Ramos (cell line): ENCODE results near the gene SLC25A22.

Source experiments
- in situ Hi-C: fragments of 300-500 bp; cut with MboI; formaldehyde crosslinking; loops from one replicate; pipeline ENCODE4 v1.14.3; 2022; ENCODE audit warnings: low sequenced_read_pairs; ENCODE audit not compliant: unreplicated experiment

The SLC25A22 gene

DNA sequence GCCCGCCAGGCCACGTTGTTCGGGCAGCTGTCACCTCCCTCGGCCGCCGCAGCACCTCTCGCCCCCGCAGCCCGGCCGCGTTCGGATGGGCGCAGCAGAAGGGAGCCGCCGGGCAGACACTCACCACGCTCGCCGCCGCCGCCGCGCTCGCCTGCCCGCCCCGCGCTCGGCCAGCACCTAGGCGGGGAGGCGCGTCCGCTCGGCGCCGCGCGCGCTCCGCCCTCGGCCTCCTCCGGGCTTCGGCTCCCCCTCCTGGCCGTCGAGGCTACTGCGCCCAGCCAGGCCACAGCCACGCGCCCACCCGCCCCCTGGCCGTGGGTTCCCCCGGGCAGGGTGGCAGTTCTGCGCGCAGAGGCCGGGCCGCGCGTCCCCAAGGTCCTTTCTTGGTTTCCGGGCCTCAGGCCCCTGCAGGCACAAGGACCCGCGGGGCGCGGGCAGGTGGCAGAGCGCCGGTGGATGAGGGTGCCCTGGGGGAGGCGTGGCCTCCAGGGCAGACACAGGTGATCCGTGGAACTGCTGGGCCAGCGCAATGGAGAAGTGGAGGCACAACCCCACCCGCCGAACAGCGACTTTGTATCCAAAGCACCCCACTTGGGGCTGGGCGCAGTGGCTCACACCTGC is at the start of gene SLC25A22:
TSS of gene SLC25A22 (minus strand) at position 189 of the 621 bp plus-strand sequence. CDS start 3,275 bp downstream, outside the sequence.
- in situ Hi-C loops = no loop called here

DNA sequence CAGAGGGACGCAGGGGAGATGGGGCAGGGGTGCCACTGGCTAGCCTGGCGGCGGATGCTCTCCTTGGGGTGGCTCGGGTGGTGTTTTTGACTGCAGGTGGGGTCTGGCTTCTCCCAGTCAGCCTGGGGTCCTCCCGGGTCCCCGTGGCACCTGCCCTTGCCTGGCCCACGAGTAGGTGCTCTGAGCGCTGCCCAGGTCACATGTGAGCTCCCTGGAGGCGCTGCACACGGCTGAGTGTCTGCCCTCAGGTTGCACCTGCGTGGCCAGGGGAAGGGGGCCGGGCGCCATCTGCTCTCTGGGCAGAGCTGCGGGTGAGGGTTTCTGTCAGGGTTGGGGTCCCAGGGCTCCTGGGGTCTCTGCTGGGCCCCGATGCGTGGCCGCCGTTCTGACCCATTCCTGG is 49.8 kb upstream of the SLC25A22 start:
- in situ Hi-C loops = no loop called here

DNA sequence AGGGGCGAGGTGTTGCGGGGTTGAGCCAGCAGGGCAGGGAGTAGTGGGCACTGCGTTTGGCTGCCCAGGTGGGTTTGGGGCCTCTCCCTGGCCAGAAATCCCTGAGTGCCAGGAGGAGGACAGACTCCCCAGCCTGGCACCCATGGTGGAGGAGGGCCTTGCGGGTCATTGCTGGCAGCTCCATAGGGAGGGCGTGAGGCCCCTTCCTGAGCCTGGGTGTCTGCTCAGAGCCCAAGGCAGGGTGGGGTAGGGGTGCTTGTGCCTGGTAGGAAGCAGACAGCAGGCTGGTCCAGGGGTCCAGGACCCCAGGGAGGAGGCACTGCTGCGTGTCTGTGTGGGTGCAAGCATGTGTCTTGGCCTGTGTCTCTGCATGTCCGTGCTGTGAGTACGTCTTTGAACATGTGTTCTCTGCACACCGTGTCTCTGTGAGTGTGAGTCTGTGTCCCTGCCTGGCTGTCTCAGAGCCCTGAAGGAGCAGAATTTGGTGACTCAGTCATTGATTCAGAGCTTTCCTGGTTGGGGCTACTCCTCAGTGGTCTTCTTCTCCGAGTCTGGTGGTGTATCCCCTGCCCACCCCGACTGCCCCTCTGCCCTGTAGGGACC is 48.5 kb upstream of the SLC25A22 start:
- in situ Hi-C loops = no loop called here

DNA sequence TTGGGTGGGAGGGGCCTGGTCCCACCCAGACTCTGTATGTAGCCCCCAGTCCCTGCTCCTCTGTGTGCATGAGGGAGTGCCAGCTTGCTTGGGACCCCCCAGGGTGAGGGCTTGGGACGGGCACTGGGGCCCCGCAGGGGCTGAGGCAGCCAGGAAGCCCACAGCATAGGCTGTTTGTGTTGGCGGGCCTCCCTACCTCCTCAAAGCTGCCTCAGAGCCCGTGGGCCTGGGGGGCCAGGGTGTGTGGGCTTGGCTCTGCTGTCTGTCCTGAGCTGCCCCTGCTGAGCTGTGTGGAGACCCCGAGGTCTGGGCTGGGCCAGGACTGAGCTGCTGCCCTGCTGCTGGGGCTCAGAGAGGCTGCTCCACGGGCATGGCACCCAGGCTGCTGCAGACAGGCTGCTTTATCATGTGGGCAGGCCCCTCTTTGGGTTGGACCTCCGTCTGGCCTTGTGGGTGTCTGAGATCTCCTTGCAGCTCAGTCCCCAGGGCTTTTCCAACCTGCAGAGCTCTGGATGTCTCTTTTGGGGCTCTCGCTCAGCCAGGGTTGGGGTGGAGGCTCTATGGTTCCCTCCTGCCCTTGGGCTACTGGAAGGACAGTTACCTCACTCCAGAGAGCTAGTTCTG is 47.9 kb upstream of the SLC25A22 start:
- in situ Hi-C loops = no loop called here

DNA sequence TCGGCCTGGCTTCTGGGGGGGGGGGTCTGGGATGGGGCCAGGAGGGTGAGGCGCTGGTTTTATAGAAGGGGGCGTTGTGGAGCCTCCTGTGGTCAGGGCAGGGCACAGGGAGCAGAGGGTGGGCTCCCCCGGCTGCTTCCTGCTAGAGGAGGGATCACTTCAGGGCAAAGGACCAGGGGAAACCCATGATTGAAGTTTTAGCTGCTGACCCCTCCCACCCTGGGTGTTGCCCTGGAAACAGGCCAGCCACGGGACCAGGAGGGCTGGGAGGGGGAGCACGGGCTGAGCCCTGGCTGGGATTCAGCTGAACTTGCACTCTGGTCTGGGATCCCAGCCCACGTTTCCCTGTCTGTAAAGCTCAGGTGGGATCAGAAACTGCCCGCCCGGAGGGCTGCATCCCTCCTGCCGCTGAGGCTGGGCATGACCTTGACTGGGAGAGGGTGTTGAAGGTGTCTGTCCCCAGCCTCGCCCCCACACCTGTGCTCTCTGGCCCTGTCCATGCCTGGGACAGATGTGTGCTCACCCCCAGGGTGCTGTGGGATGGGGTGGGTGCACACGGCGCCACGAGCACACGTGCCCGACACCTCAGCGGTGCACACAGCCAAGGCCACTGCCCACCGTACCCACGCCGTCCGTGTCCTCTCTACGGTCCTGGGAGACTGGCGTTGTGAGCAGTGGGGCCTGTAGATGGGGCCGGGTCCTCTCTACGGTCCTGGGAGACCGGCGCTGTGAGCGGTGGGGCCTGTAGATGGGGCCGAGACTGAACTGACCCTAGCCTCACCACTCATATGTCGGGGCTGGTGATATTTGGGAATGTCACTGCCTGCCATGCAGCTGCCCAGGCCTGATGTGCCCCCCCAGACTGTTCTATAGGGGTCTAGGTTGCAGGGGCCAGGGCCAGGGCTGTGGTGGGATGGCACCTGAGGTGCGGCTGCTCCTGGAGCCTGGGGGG is 46.9 kb upstream of the SLC25A22 start:
- in situ Hi-C loops = no loop called here

DNA sequence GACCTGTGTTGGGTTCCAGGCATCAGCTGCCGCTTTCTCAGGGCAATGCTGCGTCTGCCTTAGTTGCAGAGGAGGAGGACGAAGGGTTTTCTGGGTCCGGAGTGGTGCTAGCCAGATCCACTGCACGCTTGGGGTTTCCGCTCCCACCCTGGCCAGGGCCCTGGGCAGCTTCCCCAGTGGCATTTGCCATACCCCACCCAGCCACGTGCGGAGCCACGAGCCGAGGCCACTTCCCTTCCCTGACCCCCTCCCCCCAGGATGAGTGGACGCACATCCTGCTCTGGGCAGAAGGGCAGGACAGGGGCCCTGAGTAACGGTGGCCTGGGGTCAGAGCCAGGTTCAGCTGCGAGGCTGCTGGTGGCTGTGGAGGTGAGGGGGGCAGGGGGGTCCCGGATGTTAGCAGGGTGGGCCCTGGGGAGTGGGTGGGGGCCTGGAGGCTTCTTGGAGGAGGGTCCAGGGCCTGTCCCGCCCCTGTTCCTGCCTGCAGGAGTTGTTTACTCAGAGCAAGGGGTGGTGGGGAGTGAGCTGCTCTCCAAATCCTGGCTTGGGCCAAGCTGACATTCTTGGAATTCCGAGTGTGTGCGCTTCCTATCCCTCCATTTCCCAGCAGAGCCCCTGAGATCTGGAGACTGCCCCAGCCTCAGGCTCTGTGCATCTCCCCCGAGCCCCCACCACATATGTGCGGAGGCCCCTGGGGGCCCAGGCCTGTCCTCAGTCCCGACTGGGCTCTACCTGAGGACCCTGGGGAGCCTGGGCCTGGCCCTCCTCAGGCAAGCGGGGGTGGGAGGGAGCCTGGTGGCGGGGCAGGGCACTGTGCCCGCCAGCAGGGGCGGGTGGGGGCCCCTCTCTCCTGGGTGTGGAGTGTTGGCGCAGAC is 46.0 kb upstream of the SLC25A22 start:
- in situ Hi-C loops = no loop called here

DNA sequence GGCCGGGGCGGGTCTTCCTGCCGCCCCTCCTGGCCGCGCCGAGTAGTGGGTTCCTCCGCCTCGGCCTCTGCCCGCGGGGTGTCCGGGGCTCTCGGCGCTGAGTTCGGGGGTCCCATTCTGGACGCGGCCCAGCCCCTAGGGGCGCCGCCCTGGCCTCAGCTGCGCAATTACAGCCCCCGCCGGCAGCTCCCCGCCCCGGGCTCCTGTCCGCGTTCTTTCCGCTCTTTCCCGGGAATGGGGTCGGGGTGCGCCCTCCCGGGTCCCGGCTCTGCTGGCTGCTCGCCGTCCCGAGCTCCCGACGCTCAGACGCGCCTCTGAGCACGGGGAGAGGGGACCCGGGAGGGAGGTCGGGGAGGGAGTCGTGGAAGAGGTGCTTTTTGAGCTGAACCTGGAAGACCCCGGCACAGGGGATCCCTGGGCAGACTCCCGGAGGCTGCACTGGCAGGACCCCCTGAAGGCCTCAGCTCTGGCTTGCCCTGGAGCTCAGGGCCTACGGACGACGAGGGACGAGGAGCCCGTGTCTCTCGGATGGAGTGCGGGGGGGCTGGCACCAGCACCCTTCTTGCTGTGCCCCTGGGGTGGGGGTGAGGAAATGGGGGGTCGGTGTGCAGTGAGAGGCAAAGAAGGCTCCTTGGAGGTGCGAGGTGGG is 45.1 kb upstream of the SLC25A22 start:
- in situ Hi-C loops = no loop called here

DNA sequence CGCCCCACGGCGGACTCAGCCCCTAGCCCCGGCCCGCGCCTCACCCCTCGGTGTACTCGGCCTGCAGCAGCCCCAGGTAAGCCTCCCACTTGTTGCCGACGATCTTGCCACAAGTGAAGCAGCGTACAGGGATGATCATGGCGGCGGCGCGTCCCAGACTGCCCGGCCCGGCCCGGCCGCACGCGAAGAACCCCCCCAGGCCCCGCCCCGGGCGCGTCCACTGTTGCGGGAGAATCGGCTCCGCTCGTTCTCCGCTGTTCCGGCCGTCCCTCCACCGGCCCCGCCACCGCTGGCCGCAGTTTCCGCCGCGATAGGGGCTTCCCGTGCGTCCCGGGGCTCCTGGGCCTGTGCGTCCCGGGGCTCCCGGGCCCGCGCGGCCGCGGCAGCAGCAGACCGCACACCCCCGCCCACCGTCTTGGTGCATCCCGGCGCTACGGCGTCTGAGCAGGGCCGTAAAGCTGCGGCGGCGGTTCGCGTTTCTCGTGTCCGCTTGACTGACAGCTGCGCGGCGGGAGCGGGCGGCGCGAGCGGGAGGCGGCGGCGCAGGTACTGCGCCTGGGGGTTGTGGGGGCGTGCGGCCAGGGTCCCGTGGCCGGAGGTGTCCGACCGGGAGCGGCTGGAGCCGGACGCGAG is 44.4 kb upstream of the SLC25A22 start, which contains the start of the genes POLR2L and TSPAN4:
TSS of gene POLR2L (minus strand) at position 160 of the 633 bp plus-strand sequence. CDS start at position 139, 21 bp downstream.
TSS of gene TSPAN4 (plus strand) at position 483 of the 633 bp plus-strand sequence. CDS start 7,453 bp downstream, outside the sequence.
- in situ Hi-C loops = no loop called here

DNA sequence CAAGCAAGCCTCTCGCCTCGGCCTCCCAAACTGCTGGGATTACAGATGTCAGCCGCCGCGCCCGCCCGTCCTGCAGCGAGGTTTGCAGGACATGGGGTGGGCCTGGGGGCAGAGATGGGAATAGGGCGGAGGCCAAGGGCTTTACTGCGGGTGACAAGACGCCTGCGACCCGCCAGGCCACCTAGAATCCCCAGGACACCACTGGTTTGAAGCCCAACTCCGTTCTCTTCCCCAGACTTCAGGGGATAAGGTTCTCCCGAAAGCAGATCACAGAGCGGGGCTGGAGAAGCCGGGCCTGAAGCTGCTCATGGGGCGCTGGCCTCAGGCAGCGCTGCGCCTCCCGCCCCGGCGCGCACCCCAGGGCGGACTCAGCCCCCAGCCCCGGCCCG is 43.9 kb upstream of the SLC25A22 start:
- in situ Hi-C loops = no loop called here

DNA sequence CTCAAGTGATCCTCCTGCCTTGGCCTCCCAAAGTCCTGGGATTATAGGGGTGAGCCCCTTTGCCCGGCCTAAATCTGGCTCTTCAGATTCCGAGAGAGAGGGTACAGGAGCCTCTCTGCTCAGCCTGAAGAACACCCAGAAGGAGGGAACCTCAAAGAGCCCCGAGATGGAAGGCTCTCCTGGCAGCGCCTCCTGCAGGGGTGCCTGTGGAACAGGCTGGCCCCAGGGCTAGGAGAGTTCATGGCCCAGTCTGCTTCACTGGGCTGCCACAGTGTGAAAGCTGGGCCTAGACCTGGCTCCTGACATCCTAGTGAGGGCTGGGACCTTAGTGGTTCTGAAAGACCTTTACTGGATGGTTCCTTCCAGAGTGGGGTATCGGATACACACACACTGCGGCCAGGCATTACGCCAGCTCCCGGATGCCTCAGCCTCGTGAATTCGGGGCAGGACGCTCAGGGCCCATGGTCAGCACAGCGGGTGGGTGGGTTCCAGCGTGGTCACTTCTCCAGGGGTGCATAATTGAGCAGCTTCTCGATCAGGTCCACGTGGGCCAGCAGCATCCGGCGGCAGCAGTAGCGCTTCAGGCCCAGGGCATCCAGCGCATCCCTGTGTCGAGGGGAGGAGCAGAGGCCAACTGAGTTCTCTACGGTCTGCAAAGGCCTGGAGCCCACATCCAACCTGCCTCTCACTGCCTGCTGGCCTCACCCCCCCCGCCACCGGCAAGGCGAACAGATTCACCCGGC is 42.0 kb upstream of the SLC25A22 start:
- in situ Hi-C loops = no loop called here

DNA sequence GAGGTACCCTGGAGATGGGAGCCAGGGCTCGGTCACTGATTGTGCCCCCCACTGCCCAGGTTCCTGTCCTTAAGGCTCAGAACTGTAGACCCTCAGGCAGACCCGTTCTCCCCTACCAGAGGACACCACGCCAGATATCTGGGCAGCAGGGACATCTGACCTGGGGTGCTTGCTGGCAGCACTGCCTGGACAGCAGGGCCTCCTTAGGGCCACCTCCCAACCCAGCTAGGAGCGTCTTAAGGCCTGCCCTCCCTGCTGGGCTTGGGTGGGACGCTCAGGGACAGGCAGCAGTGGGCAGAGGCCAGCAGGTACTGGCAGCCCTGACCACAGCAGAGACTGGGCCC is 41.2 kb upstream of the SLC25A22 start:
- in situ Hi-C loops = no loop called here

DNA sequence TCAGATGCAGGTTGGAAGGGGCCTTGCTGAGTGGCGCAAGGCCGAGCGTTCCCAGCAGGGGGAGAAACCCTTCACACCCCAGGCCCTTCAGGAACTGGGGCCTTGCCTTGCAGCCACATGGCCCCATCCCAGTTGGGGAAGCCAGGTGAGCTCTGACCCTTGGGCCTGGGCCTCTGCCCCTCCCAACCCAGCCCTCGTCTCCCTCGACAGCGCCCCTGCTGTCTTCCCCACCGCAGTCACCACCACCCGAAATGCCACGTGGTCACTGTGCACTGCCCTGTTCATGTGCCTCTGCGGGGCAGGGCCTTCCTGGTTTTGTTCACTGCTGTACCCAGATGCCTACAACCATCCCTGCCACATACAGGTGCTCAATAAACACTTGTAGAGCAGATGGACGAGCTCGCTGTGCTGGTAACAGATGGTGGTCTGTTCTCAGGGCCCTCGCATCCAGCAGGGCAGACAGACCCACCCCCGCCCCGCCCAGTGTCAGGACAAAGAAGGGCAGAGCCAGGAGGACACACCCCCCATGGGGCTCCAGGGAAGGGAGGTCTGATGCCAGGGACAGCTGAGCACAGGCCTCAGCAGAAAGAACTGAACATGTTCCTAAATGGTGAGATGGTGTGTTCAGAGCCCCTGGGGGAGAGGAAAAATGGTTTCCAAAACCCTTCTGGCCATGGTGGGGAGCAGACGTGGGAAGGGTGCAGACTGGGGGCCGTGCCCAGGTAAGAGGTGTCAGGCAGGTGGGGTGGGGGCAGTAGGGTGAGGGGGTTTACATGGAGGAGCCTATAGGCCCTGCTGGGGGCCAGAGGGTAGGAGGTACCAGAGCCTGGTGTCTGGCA is 40.6 kb upstream of the SLC25A22 start:
- in situ Hi-C loops = no loop called here

DNA sequence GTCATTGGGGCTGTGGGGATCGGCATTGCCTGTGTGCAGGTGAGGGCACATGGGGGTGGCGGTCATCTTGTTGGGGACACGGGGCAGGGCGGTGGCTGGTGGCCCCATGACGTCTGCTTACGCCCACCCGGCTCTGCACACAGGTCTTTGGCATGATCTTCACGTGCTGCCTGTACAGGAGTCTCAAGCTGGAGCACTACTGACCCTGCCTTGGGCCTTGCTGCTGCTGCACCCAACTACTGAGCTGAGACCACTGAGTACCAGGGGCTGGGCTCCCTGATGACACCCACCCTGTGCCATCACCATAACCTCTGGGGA is 39.9 kb upstream of the SLC25A22 start:
- in situ Hi-C loops = no loop called here

DNA sequence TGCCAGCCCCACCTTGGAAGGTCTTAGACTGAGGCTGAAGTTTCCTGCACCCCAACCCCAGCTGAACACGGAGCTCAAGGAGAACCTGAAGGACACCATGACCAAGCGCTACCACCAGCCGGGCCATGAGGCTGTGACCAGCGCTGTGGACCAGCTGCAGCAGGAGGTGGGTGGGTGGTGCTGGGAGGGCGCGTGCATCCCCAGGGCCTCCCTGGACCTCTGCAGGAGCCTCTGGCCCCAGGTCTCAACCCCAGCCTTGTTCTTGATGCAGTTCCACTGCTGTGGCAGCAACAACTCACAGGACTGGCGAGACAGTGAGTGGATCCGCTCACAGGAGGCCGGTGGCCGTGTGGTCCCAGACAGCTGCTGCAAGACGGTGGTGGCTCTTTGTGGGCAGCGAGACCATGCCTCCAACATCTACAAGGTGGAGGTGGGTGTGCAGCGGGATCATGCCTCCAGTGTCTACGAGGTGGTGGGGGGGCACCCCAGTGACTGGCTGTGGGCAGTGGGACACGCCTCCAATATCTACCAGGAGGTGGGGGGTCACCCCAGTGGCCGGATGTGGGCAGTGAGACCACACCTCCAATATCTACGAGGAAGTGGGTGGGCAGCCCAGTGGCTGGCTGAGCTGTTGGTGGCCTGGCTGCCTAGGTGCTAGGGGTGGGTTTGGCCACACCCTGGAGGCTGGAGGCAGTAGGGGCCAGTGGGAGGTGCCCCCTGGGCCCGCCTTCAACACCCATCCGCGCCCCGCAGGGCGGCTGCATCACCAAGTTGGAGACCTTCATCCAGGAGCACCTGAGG is 39.3 kb upstream of the SLC25A22 start:
- in situ Hi-C loops = no loop called here

DNA sequence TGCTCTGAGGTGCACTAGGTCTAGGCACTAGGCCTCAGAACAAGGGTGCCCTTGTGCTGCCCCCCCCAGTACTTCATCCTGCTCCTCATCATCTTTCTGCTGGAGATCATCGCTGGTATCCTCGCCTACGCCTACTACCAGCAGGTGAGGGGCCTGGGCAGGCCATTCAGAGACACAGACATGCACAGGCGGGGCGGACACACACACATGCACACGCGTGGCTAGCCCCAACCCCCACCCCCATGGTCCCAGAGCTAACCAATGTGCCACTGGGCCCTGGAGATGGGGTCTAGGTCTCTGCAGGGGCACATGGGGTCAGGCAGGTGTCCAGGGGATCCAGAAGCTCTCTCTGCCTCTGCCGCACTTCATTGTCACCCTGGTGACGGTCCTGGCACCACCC is 38.6 kb upstream of the SLC25A22 start:
- in situ Hi-C loops = no loop called here

DNA sequence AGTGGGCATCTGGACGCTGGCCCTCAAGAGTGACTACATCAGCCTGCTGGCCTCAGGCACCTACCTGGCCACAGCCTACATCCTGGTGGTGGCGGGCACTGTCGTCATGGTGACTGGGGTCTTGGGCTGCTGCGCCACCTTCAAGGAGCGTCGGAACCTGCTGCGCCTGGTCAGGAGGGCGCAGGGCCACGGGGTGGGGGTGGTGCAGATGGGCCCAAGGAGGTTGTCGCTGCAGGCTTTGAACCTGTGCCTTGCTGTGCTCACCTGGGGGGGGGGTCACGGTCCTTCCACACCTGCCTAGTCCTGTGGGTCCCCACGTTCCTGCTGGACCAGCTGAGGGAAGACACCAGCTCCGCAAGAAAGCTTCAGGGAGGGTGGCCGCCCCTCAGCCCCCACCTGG is 38.2 kb upstream of the SLC25A22 start:
- in situ Hi-C loops = no loop called here
